Eye (tissue), 1 donor: ENCODE measurements around the gene RBMS3.
"Not testable (repeated sequence)": the region's sequence is repeated elsewhere in the genome, so short reads cannot be mapped to it uniquely, and the experiment has no call there.

Experiments used
- DNase-seq: peaks from one replicate; pipeline ENCODE4 v3.0.0-alpha.2; 2015

RBMS3 gene

DNA sequence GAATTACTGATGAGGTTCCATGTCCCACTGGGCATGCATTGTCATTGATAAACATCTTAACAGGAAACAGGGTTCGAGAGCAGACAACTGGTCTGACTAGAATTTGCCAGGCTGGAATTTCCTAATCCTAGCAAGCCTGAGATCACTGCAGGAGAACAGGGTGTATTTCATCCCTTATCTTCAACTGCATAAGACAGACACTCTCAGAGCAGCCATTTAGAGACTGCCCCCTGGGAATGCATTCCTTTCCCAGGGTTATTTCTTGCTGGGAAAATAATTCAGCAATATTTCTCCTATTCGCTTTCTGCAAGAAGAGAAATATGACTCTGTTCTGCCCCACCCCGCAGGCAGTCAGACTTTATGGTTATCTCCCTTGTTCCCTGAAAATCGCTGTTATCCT is 113.1 kb downstream of the RBMS3 start:
- DNase-seq = not testable (repeated sequence)

DNA sequence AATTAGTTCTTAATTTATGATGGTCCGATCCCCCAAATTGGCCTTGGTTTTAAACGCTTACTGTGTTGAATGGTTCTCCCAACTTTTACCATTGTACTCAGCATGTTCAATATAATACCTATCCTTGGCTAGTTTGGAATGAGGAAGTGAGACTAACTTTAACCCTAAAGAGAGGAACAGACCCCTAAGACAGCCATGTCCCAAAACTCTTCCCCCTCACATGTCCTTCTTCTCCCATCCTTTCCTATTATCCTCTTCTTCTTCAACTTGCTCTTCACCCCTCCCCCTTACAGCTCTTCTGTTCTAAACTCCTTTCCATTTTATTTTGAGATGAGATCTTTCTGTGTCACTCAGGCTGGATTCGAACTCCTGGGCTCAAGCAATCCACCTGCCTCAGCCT is 116.5 kb downstream of the RBMS3 start:
- DNase-seq = no peak

DNA sequence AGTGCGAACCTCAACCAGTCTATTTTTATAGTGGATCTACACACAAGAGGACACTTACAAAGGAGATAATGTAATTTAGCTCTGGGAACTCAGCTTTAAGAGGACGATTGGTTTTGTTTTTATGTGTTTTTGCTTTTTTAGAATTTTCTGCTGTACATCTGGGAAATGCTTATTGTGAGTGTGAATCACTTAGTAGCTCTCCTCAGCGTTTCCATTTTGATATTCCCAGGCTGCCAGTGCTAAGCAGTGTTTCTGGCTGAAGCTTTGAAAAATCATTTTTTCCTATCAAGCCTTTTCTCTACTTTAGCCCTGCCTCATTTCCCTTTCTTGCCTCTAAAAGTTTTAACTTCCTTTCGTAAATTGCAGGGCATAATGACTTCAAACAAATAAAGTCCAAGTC is 117.9 kb downstream of the RBMS3 start:
- no peak for DNase-seq

DNA sequence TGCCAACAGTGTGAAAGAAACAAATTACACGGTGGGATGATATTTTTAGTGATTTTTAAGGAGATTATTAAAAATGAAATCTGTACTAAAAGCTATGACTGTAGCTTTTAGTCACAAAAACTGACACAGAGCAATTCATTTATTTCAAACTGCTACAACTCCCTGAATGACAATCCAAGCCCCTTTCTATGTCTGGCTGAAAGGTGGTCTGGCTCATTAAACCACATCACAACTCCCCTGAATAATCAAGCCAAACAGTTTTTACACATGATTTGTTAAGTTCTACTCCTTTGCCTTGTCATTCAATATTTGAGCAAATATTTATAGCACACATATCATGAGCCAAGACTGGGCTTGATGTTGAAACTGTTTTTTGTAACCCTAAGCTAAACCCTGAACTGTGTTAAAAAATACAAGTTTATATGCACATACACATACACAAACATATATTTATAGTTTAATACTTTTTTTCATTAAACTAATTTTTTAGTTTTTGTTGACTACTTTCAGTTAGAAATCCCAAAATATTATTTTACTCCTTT is 125.5 kb downstream of the RBMS3 start:
- DNase-seq = peak; percentile 43

DNA sequence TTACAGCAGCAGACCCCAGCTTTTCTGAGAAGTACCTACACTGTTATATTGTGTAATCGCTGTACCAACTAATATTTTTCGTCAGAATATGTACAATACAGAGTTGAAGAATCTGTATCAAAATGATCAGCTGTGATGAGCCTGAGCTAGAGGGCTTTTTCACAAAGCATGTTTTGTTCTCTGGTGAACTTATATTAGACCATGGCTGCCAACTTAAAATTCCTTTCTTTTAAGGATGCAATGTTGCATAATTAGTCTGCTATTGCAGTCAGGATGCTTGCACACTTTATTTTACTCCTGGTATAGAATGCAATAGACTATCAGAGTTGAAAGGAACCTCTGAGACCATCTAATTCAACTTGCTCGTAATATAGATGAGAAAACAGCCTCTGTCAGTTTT is 127.8 kb downstream of the RBMS3 start:
- DNase-seq = no peak

DNA sequence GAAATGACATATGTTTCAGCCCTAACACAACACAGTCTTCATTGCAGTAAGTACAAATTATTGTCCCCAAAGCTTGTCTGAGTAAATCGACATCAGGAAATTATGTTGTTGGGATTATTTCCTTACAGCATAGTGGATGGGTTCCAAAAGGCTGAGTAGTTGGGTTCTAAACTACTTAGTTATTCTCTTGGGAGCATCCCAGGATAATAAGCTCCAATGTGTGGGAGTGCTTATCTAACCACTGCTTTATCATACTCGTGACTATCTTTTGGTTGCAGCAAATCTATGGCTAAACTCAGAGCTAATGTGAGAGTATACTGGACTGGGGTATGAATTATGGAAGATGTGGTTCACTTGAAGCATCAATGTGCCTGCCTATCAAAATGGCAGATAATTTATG is 128.5 kb downstream of the RBMS3 start:
- no peak for DNase-seq

DNA sequence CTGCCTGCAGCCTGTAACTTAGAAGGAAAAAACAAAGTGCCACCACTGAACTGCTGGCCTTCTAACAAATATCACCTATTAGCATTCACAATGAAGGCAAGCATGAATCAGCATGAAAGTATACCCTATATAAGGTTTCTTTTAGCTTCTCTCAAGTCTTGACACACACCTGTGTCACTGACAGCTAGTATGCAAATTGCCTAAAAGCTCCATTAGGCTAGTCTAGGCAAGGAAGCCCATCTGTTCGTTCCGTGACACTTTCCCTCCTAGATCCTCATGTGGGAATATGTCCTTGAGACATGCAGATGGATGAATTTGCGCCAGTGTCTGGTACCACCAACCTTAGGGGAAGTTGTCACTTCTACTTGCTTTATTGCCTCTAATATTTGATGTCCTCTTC is 129.3 kb downstream of the RBMS3 start:
- no peak for DNase-seq

DNA sequence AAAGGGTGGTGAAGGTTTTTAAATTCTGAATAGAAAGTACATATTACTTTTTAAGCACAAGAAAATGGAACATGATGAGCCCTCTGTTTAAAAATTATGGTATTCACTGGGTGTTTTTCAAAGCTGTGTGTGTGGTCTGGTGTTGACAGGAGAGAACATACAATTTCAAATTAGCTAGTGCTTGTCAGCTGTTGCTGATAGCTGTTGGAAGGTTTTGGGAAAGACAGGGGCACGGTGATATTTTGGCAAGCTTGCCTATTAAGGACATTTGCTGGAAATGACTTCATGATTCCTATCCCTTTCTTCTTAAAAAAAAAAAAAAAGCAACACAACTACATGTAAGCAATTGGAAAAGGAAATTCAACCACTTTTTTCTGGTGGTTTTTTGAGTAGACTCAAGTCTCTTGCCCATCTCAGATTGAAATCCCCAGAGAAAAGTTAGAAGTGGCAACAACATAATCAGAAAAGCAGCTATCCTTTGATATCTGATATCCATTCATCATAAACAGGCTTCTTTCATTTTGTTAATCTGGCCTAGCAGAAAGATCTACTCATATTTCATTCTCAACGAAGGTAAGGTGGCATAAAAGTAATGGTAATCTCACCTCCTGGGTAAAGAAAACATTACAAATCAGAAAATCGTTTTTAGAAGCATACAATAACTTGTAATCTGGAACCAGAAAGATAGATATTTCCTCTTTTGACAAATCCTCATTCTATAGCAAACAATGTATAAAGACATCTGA is 130.0 kb downstream of the RBMS3 start:
- DNase-seq = no peak

DNA sequence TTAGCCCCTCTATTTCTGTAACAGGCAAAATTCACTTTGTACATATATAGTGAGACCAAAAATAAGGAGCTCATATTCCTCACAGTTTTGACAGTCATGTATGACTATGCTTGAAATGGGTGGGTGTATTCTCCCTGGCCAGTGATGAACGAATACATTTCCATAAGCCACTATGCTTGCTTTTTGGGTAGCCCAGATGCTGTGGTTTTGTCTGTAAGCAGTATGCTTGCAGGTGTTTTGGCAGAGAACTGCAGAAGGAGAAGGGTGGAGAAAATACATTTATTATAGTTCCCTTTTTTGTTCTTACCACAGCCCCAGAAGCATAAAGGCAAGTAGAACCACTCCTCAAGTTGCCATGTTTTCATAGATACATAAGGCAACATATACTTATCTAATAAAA is 131.2 kb downstream of the RBMS3 start:
- DNase-seq = no peak

DNA sequence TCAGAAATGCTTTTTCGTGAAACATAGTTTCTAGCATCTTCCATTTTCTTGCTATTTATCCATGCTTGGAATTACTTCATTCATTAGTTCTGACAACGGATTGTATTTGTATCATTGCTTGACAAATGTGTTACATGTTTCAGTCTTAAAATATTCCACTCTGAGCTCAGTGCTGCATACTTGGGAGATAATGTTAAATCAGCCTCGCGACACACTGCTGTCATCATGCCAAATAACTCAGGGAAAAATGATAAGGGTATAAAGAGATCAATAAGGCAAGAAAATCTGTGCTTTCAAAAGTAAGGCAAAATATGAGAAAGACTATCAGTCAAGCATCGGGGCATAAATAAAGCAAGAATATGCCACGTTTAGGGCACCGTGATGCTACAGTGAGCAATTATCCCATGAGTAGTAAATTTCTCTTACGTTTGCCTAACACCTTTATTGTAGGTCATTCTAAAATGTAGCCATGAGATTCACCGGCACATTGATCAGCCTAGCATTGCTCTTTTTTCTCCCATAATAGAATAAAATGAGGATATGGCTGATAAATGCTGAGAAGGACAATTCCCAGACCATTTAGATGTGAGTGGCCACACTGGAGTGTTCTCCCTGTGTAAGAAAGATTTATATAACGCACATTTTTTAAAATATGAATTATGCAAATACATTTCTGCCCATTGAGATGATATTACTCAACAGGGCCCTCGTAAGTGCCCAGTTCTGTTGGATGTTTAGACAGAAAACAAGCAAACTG is 133.8 kb downstream of the RBMS3 start:
- no peak for DNase-seq

DNA sequence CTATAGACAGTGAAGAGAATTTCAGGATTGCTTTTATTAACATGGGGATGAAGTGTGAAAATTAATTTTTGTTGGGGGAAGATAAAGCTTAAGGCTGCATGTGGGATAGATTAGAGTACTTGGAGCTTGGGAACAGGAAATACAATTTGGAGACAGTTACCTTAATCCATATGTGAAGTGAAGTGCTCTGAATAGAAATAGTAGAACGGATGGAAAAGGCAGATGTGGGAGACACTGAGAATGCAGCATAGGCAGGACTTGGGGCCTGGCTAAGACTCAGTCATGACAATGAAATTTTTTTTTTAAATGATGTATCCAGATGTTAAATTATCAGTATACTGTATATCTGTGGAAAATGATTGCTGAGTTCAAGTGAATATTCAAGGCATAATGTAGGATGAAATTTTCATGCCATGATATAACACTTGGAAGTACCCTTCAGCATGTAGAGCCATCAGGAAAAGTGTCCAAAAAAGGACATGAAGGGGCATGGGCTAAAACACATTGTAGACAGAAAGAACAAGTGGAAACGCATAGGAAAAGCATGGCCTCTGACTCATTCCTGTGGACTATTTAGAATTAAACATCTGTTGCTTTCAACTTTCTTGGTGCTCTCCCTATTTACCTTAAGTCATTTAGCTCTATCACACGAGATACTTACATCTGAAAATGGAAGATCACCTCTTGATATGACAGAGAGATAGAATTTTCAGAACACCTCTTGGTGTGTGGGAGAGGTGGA is 134.8 kb downstream of the RBMS3 start:
- DNase-seq = no peak

DNA sequence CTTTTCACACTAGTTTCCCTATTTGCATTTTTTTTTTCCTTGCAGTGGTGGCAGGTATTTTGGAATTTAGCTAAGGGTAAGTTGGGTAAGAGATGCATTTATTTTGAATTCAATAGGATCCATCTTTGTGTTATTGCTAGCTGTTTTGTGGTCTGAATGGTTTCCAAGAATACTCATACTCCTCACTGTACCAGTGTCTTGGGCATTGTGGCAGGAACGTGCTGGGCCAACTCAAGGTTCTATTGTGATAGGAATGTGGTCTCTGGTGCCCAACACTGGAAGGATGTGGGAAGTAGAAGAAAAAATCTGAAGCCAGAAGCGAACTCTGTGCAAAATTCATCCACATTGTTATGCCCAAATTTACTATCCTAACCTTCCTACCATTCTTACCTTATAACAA is 135.6 kb downstream of the RBMS3 start:
- no peak for DNase-seq

DNA sequence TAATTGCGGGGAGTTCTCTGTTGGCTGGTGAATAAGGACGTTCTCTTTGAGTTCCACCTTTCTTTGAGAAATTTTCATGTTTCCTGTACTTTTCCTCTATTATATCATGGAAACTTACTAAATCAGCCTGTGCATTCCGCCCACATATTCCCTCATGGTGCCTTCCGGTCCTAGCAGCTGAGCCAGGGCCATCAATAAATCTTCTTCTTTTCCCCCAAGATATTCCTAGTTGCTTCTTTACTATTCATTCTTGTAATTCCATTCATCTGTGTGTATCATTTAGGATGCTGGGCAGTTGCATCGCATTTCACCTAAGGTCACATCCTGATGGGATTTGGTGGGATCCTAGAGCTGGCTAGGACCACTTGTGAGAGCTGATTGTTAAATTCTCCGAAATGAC is 139.2 kb downstream of the RBMS3 start:
- no peak for DNase-seq

DNA sequence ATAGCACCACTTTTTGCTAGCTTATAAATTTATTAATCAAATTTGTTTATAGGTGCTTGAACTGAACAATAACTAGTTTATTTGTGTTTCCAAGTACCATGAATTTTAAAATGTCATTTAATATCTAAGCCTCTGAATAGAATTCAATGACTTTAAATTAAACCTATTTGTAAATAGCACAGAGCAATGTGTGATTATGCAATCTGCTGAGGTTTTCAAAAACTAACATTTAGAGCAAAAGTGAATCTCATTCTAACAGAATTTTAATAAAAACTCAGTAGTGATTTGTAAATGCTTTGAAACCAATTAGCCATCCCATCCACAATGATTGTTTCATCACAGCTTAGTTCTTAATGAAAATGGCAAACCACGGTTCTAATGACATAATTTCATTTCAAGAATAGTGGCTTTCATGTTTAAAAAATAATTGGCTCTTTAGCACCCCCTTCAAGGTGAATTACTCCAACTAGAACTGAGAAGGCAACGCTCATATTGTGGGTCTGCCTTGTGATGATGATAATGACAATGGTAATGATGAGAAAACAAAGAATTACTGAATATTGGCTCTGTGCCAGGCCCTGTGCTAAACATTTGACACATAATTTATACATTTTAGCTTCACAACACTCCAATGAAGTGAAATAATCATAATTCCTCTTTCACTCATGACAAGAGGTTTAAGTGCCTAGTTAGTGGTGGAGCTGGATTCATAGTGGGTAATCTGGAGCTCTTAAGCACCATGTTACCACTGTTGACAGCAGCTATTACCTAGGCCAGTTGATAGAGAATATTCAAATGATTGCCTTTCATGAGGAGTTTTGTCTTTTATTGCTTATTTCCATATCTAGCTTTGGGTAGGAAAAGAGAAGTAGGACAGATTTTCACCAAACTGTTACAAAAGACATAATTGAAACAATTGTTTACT is 145.7 kb downstream of the RBMS3 start:
- no peak for DNase-seq

DNA sequence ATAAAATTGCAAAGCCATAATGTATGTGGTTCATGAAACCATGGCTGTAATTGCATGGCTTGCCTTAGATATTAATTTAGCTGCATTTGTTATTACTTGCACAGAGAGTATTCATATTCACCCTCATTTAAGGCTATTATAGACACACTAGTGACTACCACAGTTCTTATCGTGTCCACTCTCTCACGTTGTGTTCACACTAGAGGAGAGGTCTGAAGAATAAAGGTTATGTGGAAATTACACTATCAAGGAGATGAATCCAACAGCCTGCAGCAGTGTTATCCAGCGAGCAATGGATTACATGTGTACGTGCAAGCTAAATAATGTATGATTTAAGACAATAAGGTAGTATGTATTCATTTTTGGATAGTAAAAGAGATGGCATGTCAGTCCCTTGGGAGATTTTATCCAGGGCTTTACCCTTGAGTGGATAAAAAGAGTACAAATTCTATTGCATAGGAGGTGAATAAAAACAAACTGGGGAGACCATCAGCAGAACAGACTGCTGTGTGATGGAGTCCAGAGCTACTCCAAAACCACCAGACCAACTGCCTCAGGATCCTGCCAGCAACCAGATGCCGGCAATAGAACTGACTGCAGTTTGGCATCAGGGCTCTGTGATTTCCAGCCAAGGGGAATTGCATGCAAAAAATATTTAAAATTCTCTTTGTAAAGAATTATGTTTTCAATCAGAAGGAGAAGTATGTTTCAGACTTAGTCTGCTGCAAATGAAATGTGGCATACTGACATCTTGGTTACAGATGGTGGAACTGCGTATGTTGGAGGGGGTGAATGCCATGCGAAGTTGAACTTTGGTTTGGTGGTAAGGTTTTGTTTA is 146.6 kb downstream of the RBMS3 start:
- DNase-seq = peak; percentile 39

DNA sequence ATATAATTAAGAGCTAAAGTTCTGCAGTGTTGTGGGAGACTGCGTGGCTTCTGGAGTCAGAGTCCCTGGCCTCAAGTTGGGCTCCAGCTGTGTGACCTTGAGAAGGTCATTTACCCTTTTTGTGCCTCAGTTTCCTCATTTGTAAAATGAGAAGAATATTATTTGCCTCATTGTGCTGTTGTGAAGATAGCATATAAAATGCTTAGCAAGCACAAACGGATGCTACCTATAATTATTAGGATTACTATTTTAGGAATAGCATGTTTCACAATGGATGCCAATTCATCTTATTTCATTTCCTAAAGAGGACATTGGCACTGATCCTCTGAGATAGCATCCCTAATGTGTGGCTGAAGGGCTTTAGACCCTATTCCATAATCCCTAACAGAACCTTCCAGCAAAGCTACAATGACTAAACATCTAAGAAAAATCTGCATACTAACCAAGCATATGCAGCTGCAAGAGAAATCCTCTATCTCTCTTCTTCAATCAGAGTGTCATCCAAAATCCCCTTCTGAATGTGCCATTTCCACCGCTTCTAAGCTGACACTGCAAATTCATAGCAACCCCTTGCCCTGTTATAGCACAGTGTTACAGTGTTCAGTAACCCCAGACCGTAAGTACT is 148.3 kb downstream of the RBMS3 start:
- no peak for DNase-seq

DNA sequence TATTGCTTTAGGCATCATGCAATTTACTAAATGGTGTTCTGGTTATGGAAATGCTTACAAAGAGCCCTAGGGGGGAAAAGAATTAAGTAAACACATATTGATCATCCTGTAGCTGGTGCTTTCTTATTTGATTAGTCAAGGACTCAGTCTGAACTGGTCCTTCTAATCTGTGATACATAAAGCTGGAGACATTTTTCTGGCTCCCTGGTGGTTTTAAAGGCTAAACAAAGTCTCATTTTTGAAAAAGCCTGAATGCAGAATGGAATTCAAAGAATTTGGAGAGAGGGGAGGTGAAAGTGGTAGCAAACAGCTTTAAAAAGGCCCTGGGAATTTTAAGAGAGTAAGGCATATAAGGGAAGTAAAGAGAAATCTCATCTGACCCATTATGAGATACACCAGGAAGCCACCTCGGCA is 149.7 kb downstream of the RBMS3 start:
- peak; percentile 50 for DNase-seq

DNA sequence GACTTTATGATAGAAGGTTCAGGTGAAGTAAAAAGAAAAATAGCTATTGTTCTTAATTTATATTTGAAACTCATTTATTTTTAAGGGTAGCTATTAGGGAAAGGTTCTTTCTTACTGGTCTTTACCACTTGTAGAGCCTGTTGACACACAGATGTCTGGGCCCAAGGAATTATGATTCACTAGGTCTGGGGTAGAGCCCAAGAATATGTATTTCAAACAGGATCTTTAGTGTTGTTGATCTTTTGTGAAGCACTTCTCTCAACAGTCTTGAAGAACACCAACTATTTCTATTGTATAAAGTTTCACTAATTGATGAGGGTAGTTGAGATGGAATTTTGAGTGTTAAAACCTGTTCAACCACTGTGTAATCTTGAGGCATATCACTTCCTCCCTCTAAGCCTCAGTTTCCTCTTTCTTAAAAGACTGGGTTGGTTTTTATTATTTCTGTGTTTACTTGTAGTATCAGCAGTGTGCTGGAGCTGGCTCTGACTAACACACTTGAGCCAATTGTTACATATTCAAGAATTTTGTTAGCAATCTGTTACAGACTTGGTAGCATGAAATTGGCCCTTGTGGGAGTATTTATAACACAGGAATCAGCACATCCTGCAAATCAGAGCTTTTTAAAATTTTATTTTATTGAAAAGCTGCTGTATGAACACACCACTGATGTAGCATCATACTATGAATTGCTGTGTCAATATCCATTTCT is 155.9 kb downstream of the RBMS3 start:
- no peak for DNase-seq

DNA sequence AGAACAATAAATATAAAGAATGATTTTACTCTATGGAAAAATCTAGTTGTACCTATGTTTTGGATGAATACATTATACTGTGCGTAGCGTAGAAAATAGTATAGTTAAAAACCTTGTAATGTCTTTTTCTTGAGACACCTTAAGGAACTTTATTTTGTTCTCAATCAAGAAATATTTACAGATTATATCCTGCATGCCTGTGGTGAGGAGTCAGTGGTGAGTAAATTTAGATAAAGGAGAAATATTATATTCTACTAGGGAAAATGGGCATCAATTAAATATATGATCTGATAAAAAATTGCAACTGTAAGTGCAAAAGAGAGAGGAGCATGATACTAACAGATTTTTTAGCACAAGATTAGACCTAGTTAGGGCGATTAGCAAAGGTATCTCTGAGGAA is 157.7 kb downstream of the RBMS3 start:
- DNase-seq = no peak
